Body of pancreas (tissue), 4 donors: ENCODE data around the gene GON4L. TPM values are rescaled to one million over a fixed set of nuclear protein-coding genes. Genes with fewer than 3 reads are reported as not detected.

Experiments
- ATAC-seq: fragments of 150-250 bp; one replicate; pipeline ENCODE4 v1.9.1; 2016
- DNase-seq, 4 donors: peaks; one replicate each; pipeline ENCODE4 v3.0.0-alpha.2; 2019
- H3K27ac ChIP-seq, 4 donors: fragments of 200-600 bp; sonication (generic); 1 replicate in 3 of 4; 2 replicates in 1 of 4; pipeline versions ENCODE4 v1.5.1 to v1.6.1; 2016 to 2019; ENCODE audit warnings: mild to moderate bottlenecking in 1 of 4, mixed read lengths in 1 of 4, moderate library complexity in 1 of 4
- H3K27me3 ChIP-seq, 2 donors: fragments of 200-600 bp; sonication (generic); one replicate each; pipeline ENCODE4 v1.6.0; 2016; ENCODE audit warnings: mild to moderate bottlenecking in 1 of 2
- H3K36me3 ChIP-seq, 2 donors: fragments of 200-600 bp; sonication (generic); replicated peaks in 1 of 2; 2 replicates each; pipeline ENCODE4 v1.5.1; 2016; ENCODE audit warnings: low read depth in 2 of 2; ENCODE audit not compliant: insufficient read depth in 1 of 2
- H3K4me1 ChIP-seq: fragments of 200-600 bp; sonication (generic); one replicate; pipeline ENCODE4 v1.6.0; 2016
- H3K4me3 ChIP-seq, 2 donors: fragments of 200-600 bp; sonication (generic); 1 replicate in 1 of 2; 2 replicates in 1 of 2; pipeline ENCODE4 v1.5.1; 2016 to 2019
- H3K9me3 ChIP-seq, 3 donors: fragments of 200-600 bp; sonication (generic); 1 replicate in 2 of 3; 2 replicates in 1 of 3; pipeline ENCODE4 v1.5.1; 2016
- CTCF ChIP-seq, 7 experiments: fragments of 450-650 bp in 4 of 7; fragments of 200-600 bp in 3 of 7; sonication (generic) in 3 of 7; IDR thresholded peaks; one replicate each; pipeline ENCODE4 v1.5.1; 2016 to 2019; ENCODE audit warnings: antibody characterized with exemption in 7 of 7
- POLR2A ChIP-seq, 3 donors: fragments of 450-650 bp; IDR thresholded peaks; one replicate each; pipeline ENCODE4 v1.6.1; 2016; ENCODE audit warnings: antibody characterized with exemption in 3 of 3, mild to moderate bottlenecking in 2 of 3
- WGBS, 2 donors: methylation state at CpG; one replicate each; pipeline ENCODE4 v1.1.5; 2017; 5-methylcytosine and 5-hydroxymethylcytosine counted together
- intact Hi-C: fragments of 100-400 bp; cut with DNase I; formaldehyde crosslinking; loops from one replicate; pipeline ENCODE4 v1.15.1; 2023
- total RNA-seq, 2 donors: library from RNA; depleted of rRNA; stranded (reverse); fragments of >200 nt; gene quantifications; one replicate each; pipeline ENCODE4 v1.1.0, GENCODE V29; 2016

Gene GON4L
- total RNA-seq, 2 donors from 2014 or later: 26.7 to 44.4 TPM

- intact Hi-C loops: no loop called here
- DNase-seq (no peak), ATAC-seq (no peak)
- H3K27ac ChIP-seq: no peak overlapping the region
- WGBS, 2 donors: 56 to 62% methylated on average over 9 of the region's 9 CpGs
- no peak for TF ChIP-seq POLR2A (IDR thresholded peaks at IDR 0.05)
- no peak for TF ChIP-seq CTCF (IDR thresholded peaks at IDR 0.05)
- no peaks in the 10 kb centered on the region for H3K4me1 ChIP-seq
- H3K9me3 ChIP-seq: no peaks in the 10 kb centered on the region
- H3K27me3 ChIP-seq: no peaks in the 10 kb centered on the region
- no peaks in the 10 kb centered on the region for H3K36me3 ChIP-seq
- H3K4me3 ChIP-seq: no peak overlapping the region
These were observed 27.3 kb upstream of the GON4L start for GRCh38 chr1:155884031-155884960.

DNA sequence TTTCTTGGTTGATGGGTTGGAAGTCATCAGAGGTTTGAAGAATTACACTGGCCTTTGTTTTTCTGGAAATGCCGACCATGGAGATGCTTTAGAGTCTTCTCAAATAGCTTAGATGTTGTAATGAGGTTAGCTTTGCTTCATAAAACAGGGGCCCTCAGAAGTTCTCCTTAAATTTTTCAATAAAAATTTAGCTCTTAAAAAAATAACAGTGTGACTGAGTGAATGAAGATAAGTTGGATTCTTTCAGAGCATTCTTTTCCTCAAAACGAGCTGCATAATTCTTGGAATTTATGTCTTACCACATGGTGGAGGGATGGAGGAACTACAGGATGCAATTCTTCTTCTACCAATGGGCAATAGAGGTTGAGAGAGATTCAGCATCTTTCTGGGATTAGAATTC is 25.8 kb upstream of the GON4L start:
- H3K36me3 ChIP-seq: no peaks in the 10 kb centered on the region
- WGBS, 2 donors: 37 to 63% methylated on average over 2 of the region's 2 CpGs
- intact Hi-C loops: no loop called here
- no peak overlapping the region for H3K27ac ChIP-seq
- no peak for TF ChIP-seq POLR2A (IDR thresholded peaks at IDR 0.05)
- no peak overlapping the region for H3K4me3 ChIP-seq
- H3K4me1 ChIP-seq: no peaks in the 10 kb centered on the region
- ATAC-seq (no peak), DNase-seq (no peak)
- no peaks in the 10 kb centered on the region for H3K27me3 ChIP-seq
- H3K9me3 ChIP-seq: no peaks in the 10 kb centered on the region

- Histone ChIP-seq H3K27ac (no peak overlapping the region), H3K4me1 (no peaks in the 10 kb centered on the region), H3K9me3 (no peaks in the 10 kb centered on the region), H3K4me3 (no peak overlapping the region), H3K27me3 (no peaks in the 10 kb centered on the region), H3K36me3 (no peaks in the 10 kb centered on the region)
- DNase-seq (no peak), ATAC-seq (no peak)
- no peak for TF ChIP-seq POLR2A (IDR thresholded peaks at IDR 0.05)
- no peak for TF ChIP-seq CTCF (IDR thresholded peaks at IDR 0.05)
- intact Hi-C loops: no loop called here
These were observed 25.2 kb upstream of the GON4L start for GRCh38 chr1:155882235-155882634.

DNA sequence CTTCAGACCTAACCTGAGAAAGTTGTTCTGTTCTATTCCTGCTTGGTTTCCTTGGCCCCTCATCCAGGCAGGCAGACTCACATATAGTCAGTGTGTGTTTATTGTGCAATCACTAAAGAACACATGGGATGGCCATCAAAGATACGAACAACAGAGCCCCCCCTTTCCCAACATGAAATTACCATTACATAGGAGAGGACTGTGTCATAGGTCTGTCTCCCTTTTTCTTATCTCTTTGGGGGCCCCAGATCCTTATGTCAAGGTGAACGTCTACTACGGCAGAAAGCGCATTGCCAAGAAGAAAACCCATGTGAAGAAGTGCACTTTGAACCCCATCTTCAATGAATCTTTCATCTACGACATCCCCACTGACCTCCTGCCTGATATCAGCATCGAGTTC is 23.9 kb upstream of the GON4L start:
- Histone ChIP-seq H3K4me3 (no peak overlapping the region), H3K36me3 (no peaks in the 10 kb centered on the region), H3K27me3 (no peaks in the 10 kb centered on the region), H3K4me1 (no peaks in the 10 kb centered on the region), H3K27ac (no peak overlapping the region), H3K9me3 (no peaks in the 10 kb centered on the region)
- DNase-seq (no peak), ATAC-seq (no peak)
- 71 to 78% methylated on average over 6 of the region's 6 CpGs for WGBS, 2 donors
- intact Hi-C loops: no loop called here
- TF ChIP-seq CTCF (IDR thresholded peaks at IDR 0.05) (no peak), POLR2A (IDR thresholded peaks at IDR 0.05) (no peak)

- H3K27ac ChIP-seq: no peak overlapping the region
- H3K36me3 ChIP-seq: no peaks in the 10 kb centered on the region
- no peak for ATAC-seq
- 86 to 90% methylated on average over 2 of the region's 2 CpGs for WGBS, 2 donors
- DNase-seq: no peak
- TF ChIP-seq POLR2A (IDR thresholded peaks at IDR 0.05) (no peak), CTCF (IDR thresholded peaks at IDR 0.05) (no peak)
- intact Hi-C loops: no loop called here
- no peaks in the 10 kb centered on the region for H3K4me1 ChIP-seq
- no peaks in the 10 kb centered on the region for H3K27me3 ChIP-seq
- H3K4me3 ChIP-seq: no peak overlapping the region
- H3K9me3 ChIP-seq: no peaks in the 10 kb centered on the region
These were observed 23.2 kb upstream of the GON4L start for GRCh38 chr1:155880251-155880650.
